Progenitor cell of endocrine pancreas (in vitro differentiated cells): Measurements from ENCODE around the gene ARHGEF11. TPM values are rescaled to one million over a fixed set of nuclear protein-coding genes. Genes with fewer than 3 reads are reported as not detected.

Source experiments
- DNase-seq: peaks from one replicate; pipeline ENCODE4 v3.0.0; 2021; ENCODE audit warnings: low spot score; ENCODE audit not compliant: unreplicated experiment
- H3K27ac Mint-ChIP-seq: 2 replicates; pipeline ENCODE4 v1.8.0; 2021; ENCODE audit warnings: mild to moderate bottlenecking, moderate library complexity, mixed read lengths
- H3K27me3 Mint-ChIP-seq: 2 replicates; pipeline ENCODE4 v1.8.0; 2021; ENCODE audit warnings: mixed read lengths
- H3K36me3 Mint-ChIP-seq: 2 replicates; pipeline ENCODE4 v1.8.0; 2022; ENCODE audit warnings: mixed read lengths; ENCODE audit not compliant: insufficient read depth
- H3K4me1 Mint-ChIP-seq: 2 replicates; pipeline ENCODE4 v1.8.0; 2021; ENCODE audit warnings: low read depth, mixed read lengths
- H3K4me3 Mint-ChIP-seq: 2 replicates; pipeline ENCODE4 v1.8.0; 2021; ENCODE audit warnings: low read depth, mild to moderate bottlenecking, moderate library complexity, mixed read lengths
- H3K9me3 Mint-ChIP-seq: 2 replicates; pipeline ENCODE4 v1.8.0; 2021; ENCODE audit warnings: low read depth, mixed read lengths
- total RNA-seq: library from RNA; stranded (reverse); gene quantifications from 2 replicates; pipeline ENCODE4 v1.2.1, GENCODE V29; 2021
- TF ChIP-seq, protein P1 (sequence below): fragments of 200-600 bp; sonication (generic); IDR thresholded peaks from one replicate; pipeline ENCODE4 v1.5.0; 2021; ENCODE audit warnings: antibody characterized with exemption, mild to moderate bottlenecking; ENCODE audit not compliant: unreplicated experiment

The ARHGEF11 gene
- total RNA-seq, 1 donor from 2014 or later, result 56.7 TPM

DNA sequence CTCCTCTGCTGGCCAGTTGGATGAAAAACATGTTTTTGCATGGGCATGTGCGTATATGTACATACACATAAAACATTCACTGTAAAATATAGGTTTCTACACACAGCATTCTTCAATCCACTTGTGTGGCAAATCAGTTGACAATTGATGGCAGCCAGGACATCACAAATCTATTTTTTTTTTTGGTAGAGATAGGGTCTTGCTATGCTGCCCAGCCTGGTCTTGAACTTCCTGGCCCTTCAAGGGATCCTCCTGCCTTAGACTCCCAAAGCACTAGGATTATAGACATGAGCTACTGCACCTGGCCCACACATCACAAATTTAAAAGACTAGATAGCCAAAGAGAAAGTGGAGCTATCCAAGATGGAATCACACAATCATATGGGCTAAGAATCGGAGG is 39.6 kb downstream of the ARHGEF11 start:
- Mint-ChIP-seq H3K4me1 (peaks cover 14% of the 10 kb centered on the region), H3K9me3 (no peaks in the 10 kb centered on the region), H3K36me3 (no peaks in the 10 kb centered on the region), H3K27me3 (no peaks in the 10 kb centered on the region), H3K27ac (no peak overlapping the region), H3K4me3 (no peak overlapping the region)
- TF ChIP-seq, protein P1, sequence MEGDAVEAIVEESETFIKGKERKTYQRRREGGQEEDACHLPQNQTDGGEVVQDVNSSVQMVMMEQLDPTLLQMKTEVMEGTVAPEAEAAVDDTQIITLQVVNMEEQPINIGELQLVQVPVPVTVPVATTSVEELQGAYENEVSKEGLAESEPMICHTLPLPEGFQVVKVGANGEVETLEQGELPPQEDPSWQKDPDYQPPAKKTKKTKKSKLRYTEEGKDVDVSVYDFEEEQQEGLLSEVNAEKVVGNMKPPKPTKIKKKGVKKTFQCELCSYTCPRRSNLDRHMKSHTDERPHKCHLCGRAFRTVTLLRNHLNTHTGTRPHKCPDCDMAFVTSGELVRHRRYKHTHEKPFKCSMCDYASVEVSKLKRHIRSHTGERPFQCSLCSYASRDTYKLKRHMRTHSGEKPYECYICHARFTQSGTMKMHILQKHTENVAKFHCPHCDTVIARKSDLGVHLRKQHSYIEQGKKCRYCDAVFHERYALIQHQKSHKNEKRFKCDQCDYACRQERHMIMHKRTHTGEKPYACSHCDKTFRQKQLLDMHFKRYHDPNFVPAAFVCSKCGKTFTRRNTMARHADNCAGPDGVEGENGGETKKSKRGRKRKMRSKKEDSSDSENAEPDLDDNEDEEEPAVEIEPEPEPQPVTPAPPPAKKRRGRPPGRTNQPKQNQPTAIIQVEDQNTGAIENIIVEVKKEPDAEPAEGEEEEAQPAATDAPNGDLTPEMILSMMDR, result no peak
- DNase-seq, result no peak

DNA sequence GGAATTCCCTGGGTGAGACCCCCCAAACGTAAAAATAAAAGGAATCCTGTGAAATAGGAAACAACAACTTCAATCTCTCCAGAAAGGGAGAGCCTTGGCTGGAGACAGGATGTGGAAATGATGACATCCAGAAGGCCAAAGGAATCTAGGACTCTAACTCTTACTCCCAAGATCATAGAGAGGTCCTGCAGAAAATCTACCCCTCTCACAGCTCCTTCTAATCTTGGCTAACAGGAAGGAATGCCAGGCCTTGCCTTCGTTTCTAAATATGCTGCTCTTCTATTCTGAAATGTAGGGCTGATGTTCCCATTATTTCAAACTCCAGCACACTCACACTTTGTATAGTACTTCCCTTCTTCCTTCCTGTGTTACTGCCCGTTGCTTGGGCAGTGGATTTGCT is 40.7 kb downstream of the ARHGEF11 start:
- Mint-ChIP-seq H3K9me3 (no peaks in the 10 kb centered on the region), H3K4me1 (peaks cover 14% of the 10 kb centered on the region), H3K4me3 (no peak overlapping the region), H3K27me3 (no peaks in the 10 kb centered on the region), H3K27ac (no peak overlapping the region), H3K36me3 (no peaks in the 10 kb centered on the region)
- TF ChIP-seq, protein P1, result no peak
- no peak for DNase-seq

DNA sequence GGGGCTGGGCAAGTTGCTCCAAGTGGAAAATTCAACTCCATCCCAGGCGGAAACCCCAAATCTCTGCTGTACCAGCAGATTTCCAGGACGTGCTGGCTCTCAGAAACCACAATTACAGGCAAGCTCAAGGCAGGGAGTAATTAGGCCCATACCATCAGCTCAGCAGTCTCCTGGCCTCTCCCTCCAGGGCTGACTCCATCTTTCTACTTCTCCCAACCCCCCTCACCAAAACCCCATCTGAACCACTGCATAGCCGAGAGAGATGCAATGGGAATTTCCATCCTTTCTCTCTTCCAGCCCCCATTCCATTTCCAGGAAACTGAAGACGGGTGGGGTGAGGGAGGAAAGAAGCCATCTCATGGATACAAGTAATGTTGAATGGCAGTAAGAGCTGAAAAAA is 41.2 kb downstream of the ARHGEF11 start:
- no peak overlapping the region for H3K4me3 Mint-ChIP-seq
- TF ChIP-seq, protein P1, result no peak
- H3K27me3 Mint-ChIP-seq, result no peaks in the 10 kb centered on the region
- peaks cover 14% of the 10 kb centered on the region for H3K4me1 Mint-ChIP-seq
- no peak for DNase-seq
- H3K36me3 Mint-ChIP-seq, result no peaks in the 10 kb centered on the region
- no peaks in the 10 kb centered on the region for H3K9me3 Mint-ChIP-seq
- peak overlapping the region; percentile 29 for H3K27ac Mint-ChIP-seq

- TF ChIP-seq, protein P1, result no peak
- Mint-ChIP-seq H3K4me3 (no peak overlapping the region), H3K36me3 (no peaks in the 10 kb centered on the region), H3K27me3 (no peaks in the 10 kb centered on the region), H3K4me1 (peaks cover 7% of the 10 kb centered on the region), H3K9me3 (no peaks in the 10 kb centered on the region), H3K27ac (no peak overlapping the region)
- no peak for DNase-seq
These were observed 44.2 kb downstream of the ARHGEF11 start for GRCh38 chr1:157001304-157001703.

- TF ChIP-seq, protein P1, result no peak
- Mint-ChIP-seq H3K9me3 (no peaks in the 10 kb centered on the region), H3K36me3 (no peaks in the 10 kb centered on the region), H3K27ac (no peak overlapping the region), H3K4me3 (no peak overlapping the region), H3K27me3 (no peaks in the 10 kb centered on the region), H3K4me1 (peaks cover 10% of the 10 kb centered on the region)
- DNase-seq, result no peak
These were observed 44.9 kb downstream of the ARHGEF11 start for GRCh38 chr1:157000686-157001085.
